GM12874 (cell line): Measurements from ENCODE around the gene SFXN3.

ENCODE experiments used
- CTCF ChIP-seq: IDR thresholded peaks from 2 replicates; pipeline ENCODE4 v1.5.1; 2011; ENCODE audit warnings: low read depth, mild to moderate bottlenecking, control low read depth, low read length, moderate library complexity; ENCODE audit not compliant: insufficient read depth

Gene SFXN3

GRCh38 chr10:101071267-101071884 is 40.3 kb downstream of the SFXN3 start:
- TF ChIP-seq CTCF, result no peak

GRCh38 chr10:101071885-101072433 is 40.9 kb downstream of the SFXN3 start:
- TF ChIP-seq CTCF, result no peak

- no peak for TF ChIP-seq CTCF
Measured at GRCh38 chr10:101072923-101073322, 41.9 kb downstream of the SFXN3 start.

GRCh38 chr10:101073631-101074030 is 42.6 kb downstream of the SFXN3 start:
- no peak for TF ChIP-seq CTCF

- TF ChIP-seq CTCF, result no peak
Measured at GRCh38 chr10:101075775-101076174, 44.7 kb downstream of the SFXN3 start.

- no peak for TF ChIP-seq CTCF
Measured at GRCh38 chr10:101076630-101077029, 45.6 kb downstream of the SFXN3 start.

- TF ChIP-seq CTCF, result no peak
Measured at GRCh38 chr10:101079874-101080273, 48.8 kb downstream of the SFXN3 start.
